Suprapubic skin (tissue), 3 donors: Measurements from ENCODE around the gene CADPS.

Experiments
- EP300 ChIP-seq: sonication (generic); formaldehyde crosslinking; IDR thresholded peaks from one replicate; pipeline ENCODE4 v1.6.1; 2017; ENCODE audit warnings: antibody characterized with exemption
- POLR2A ChIP-seq, 2 donors: fragments of 450-650 bp; IDR thresholded peaks; one replicate each; pipeline ENCODE4 v1.6.1; 2017; ENCODE audit warnings: antibody characterized with exemption in 2 of 2, mild to moderate bottlenecking in 2 of 2, moderate library complexity in 2 of 2
- TF ChIP-seq, protein P1 (sequence below), 2 donors: fragments of 200-600 bp in 1 of 2; fragments of 450-650 bp in 1 of 2; sonication (generic) in 1 of 2; IDR thresholded peaks; one replicate each; pipeline ENCODE4 v1.5.1; 2016 to 2019; ENCODE audit warnings: antibody characterized with exemption in 2 of 2, mild to moderate bottlenecking in 1 of 2, moderate library complexity in 1 of 2

DNA sequence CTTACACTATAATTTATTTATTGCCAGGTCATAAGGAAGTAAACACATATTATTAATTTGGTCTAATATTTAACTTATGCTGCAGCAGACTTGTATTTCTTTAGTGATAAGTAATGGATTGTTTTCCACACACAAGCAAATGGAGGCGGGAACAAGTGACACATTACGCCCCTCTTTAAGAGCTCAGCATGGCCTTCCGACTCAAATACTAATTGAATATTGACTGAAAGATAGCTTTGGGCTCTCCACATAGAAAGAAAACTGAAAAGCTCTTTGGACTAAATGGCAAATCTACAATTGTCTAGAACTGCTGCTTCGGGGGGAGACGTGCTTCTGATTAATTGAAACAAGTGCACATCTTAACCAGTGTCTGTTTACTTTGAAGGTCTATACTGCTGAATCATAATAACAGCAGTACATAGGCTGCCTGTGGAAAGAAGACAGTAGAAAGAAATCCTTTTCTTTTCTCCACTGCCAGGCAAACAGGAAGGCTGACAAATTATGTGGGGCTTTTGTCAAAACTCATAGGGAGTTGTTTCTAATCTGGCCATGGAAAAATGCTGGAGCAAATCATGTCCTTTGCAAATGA lies 15.9 kb downstream of the CADPS start:
- TF ChIP-seq EP300 (no peak), POLR2A (IDR thresholded peaks at IDR 0.05) (no peak)
- TF ChIP-seq, protein P1, sequence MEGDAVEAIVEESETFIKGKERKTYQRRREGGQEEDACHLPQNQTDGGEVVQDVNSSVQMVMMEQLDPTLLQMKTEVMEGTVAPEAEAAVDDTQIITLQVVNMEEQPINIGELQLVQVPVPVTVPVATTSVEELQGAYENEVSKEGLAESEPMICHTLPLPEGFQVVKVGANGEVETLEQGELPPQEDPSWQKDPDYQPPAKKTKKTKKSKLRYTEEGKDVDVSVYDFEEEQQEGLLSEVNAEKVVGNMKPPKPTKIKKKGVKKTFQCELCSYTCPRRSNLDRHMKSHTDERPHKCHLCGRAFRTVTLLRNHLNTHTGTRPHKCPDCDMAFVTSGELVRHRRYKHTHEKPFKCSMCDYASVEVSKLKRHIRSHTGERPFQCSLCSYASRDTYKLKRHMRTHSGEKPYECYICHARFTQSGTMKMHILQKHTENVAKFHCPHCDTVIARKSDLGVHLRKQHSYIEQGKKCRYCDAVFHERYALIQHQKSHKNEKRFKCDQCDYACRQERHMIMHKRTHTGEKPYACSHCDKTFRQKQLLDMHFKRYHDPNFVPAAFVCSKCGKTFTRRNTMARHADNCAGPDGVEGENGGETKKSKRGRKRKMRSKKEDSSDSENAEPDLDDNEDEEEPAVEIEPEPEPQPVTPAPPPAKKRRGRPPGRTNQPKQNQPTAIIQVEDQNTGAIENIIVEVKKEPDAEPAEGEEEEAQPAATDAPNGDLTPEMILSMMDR (IDR thresholded peaks at IDR 0.05): no peak
